ENCODE results near the gene CTSF. TPM values are rescaled to one million over a fixed set of nuclear protein-coding genes. Genes with fewer than 3 reads are reported as not detected.

The CTSF gene
- polyA plus RNA-seq, 1 donor (not counting 4 experiments of a cell fraction or from before 2014, with no cell fraction given), result 3.2 TPM

DNA sequence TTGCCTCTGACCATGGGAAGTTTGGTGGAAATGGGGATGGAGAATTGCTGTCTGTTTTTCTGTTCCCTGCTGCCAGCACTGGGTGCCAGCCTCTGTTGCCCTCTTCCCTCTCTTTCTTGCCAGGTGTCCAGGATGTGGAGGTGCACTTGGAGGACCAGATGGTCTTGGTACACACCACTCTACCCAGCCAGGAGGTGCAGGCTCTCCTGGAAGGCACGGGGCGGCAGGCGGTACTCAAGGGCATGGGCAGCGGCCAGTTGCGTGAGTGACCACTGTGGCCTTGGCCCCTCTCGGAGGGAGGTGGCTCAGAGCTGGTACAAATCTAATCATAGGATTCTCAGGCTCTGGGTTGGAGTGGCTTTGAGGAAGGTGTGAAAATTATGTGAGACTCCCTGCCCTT is 30.6 kb upstream of the CTSF start:
- Histone ChIP-seq H3K79me2 (ENCODE audit: control insufficient read depth, insufficient read depth, low read length) (no peaks in the 10 kb centered on the region), H2AFZ (ENCODE audit: control insufficient read depth, low read length) (no peak overlapping the region), H3K9me1 (ENCODE audit: control insufficient read depth, extremely low read depth, insufficient read depth, low read length) (no peaks in the 10 kb centered on the region), H3K9me3 (ENCODE audit: control insufficient read depth, low read depth, low read length) (no peaks in the 10 kb centered on the region), H3K36me3 (ENCODE audit: control insufficient read depth in 2 of 2, extremely low read depth in 1 of 2, insufficient read depth in 2 of 2, low read length in 2 of 2) (peaks cover 1 to 16% of the 10 kb centered on the region in 2 experiments), H3K4me3 (ENCODE audit: control insufficient read depth in 2 of 3, extremely low read depth in 1 of 3, insufficient read depth in 2 of 3, low read depth in 1 of 3, low read length in 3 of 3) (no peak overlapping the region), H3K27me3 (ENCODE audit: control insufficient read depth, extremely low read depth, insufficient read depth, low read length) (no peaks in the 10 kb centered on the region), H3K27ac (ENCODE audit: control insufficient read depth, insufficient read depth, low read length) (no peak overlapping the region), H3K4me1 (ENCODE audit: control insufficient read depth, extremely low read depth, insufficient read depth, low read length) (peaks cover 7% of the 10 kb centered on the region), H3K4me2 (ENCODE audit: control insufficient read depth, extremely low read depth, insufficient read depth, low read depth, low read length) (no peak overlapping the region), H3K9ac (ENCODE audit: control insufficient read depth, extremely low read depth, insufficient read depth, low read length) (no peak overlapping the region), H4K20me1 (ENCODE audit: control insufficient read depth, extremely low read depth, insufficient read depth, low read length) (no peaks in the 10 kb centered on the region)
- dilution Hi-C loops (cut with MboI; ENCODE audit: extremely low pct_ligation_motif_present, low sequenced_read_pairs), result no loop called here
- no peak for FAIRE-seq
- TF ChIP-seq EZH2 (IDR thresholded peaks at IDR 0.05; ENCODE audit: low read length), result no peak
- TF ChIP-seq, protein P1, sequence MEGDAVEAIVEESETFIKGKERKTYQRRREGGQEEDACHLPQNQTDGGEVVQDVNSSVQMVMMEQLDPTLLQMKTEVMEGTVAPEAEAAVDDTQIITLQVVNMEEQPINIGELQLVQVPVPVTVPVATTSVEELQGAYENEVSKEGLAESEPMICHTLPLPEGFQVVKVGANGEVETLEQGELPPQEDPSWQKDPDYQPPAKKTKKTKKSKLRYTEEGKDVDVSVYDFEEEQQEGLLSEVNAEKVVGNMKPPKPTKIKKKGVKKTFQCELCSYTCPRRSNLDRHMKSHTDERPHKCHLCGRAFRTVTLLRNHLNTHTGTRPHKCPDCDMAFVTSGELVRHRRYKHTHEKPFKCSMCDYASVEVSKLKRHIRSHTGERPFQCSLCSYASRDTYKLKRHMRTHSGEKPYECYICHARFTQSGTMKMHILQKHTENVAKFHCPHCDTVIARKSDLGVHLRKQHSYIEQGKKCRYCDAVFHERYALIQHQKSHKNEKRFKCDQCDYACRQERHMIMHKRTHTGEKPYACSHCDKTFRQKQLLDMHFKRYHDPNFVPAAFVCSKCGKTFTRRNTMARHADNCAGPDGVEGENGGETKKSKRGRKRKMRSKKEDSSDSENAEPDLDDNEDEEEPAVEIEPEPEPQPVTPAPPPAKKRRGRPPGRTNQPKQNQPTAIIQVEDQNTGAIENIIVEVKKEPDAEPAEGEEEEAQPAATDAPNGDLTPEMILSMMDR (optimal IDR thresholded peaks at IDR 0.05 in 1 of 3, IDR thresholded peaks at IDR 0.05 in 1 of 3, conservative IDR thresholded peaks at IDR 0.05 in 1 of 3; ENCODE audit: extremely low read depth in 1 of 3, insufficient read depth in 2 of 3, low read length in 3 of 3), result no peak
- no peak for DNase-seq (ENCODE audit: low read depth, low spot score)

DNA sequence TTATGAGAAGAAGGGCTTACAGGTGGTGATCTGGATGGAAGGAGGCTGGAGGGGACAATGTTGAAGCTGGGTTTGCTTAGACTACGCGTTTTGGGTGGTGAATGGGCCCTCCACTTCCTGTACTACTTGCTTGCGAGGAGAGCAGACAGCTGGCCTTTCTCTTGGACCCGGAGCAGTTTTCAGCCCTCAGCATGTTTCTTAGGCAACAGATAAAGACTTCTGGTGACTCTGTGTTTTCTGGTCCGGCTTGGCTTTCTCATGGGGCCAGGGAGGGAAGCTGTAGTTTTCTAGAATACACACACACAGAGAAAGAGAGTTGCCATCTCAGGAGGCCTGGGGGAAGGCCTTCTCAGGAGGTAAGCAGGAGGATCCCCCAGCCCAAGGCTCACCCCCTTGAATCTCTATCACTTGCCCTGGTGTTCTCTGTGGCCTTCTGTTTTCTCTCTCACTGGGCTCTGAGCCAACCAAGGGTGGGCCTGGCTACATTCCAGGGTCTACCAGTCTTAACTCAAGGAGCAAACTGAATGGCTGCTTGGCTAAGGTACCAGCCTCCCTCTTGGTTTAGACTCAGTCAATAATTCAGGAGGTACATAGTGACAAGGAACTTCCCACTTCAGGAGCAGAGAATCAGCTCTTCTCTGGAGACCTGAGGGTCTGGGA is 27.0 kb upstream of the CTSF start:
- Histone ChIP-seq H3K4me3 (ENCODE audit: control insufficient read depth in 2 of 3, extremely low read depth in 1 of 3, insufficient read depth in 2 of 3, low read depth in 1 of 3, low read length in 3 of 3) (no peak overlapping the region), H4K20me1 (ENCODE audit: control insufficient read depth, extremely low read depth, insufficient read depth, low read length) (no peaks in the 10 kb centered on the region), H3K4me1 (ENCODE audit: control insufficient read depth, extremely low read depth, insufficient read depth, low read length) (peaks cover 11% of the 10 kb centered on the region), H3K9me1 (ENCODE audit: control insufficient read depth, extremely low read depth, insufficient read depth, low read length) (no peaks in the 10 kb centered on the region), H3K79me2 (ENCODE audit: control insufficient read depth, insufficient read depth, low read length) (peaks cover 6% of the 10 kb centered on the region), H3K27ac (ENCODE audit: control insufficient read depth, insufficient read depth, low read length) (no peak overlapping the region), H3K9ac (ENCODE audit: control insufficient read depth, extremely low read depth, insufficient read depth, low read length) (no peak overlapping the region), H3K36me3 (ENCODE audit: control insufficient read depth in 2 of 2, extremely low read depth in 1 of 2, insufficient read depth in 2 of 2, low read length in 2 of 2) (peaks cover 1 to 8% of the 10 kb centered on the region in 2 experiments), H3K27me3 (ENCODE audit: control insufficient read depth, extremely low read depth, insufficient read depth, low read length) (no peaks in the 10 kb centered on the region), H2AFZ (ENCODE audit: control insufficient read depth, low read length) (no peak overlapping the region), H3K9me3 (ENCODE audit: control insufficient read depth, low read depth, low read length) (no peaks in the 10 kb centered on the region), H3K4me2 (ENCODE audit: control insufficient read depth, extremely low read depth, insufficient read depth, low read depth, low read length) (no peak overlapping the region)
- dilution Hi-C loops (cut with MboI; ENCODE audit: extremely low pct_ligation_motif_present, low sequenced_read_pairs), result no loop called here
- DNase-seq (ENCODE audit: low read depth, low spot score) (no peak), FAIRE-seq (no peak)
- no peak for TF ChIP-seq EZH2 (IDR thresholded peaks at IDR 0.05; ENCODE audit: low read length)
- TF ChIP-seq, protein P1 (optimal IDR thresholded peaks at IDR 0.05 in 1 of 3, IDR thresholded peaks at IDR 0.05 in 1 of 3, conservative IDR thresholded peaks at IDR 0.05 in 1 of 3; ENCODE audit: extremely low read depth in 1 of 3, insufficient read depth in 2 of 3, low read length in 3 of 3), result no peak
